Ovary (tissue), 3 donors: ENCODE measurements around the gene SRSF7.

Experiments
- CTCF ChIP-seq, 3 donors: fragments of 450-650 bp in 2 of 3; fragments of 200-600 bp in 1 of 3; IDR thresholded peaks; one replicate each; pipeline versions ENCODE4 v1.5.1 to v1.8.0; 2016 to 2022; ENCODE audit warnings: antibody characterized with exemption in 3 of 3, mild to moderate bottlenecking in 1 of 3
- POLR2A ChIP-seq: fragments of 450-650 bp; IDR thresholded peaks from one replicate; pipeline ENCODE4 v1.6.1; 2017; ENCODE audit warnings: antibody characterized with exemption, mild to moderate bottlenecking, moderate library complexity
- donor health status: DM: no; HTN: no; CAD: no.

GRCh38 chr2:38788306-38788705 lies 37.1 kb upstream of the SRSF7 start:
- no peak for TF ChIP-seq CTCF (IDR thresholded peaks at IDR 0.05)
- TF ChIP-seq POLR2A = no peak
